Caco-2 (cell line): Measurements from ENCODE around the gene ACSL5. TPM values are rescaled to one million over a fixed set of nuclear protein-coding genes. Genes with fewer than 3 reads are reported as not detected.
A peak's percentile ranks its signal among the peaks of the same experiment; 100 is the strongest.

Experiments used
- BruUV-seq: library from RNA; stranded (reverse); fragments of 400-500 nt; replicated peaks from 2 replicates; lab custom pipeline; 2021; lab: Mats Ljungman, UMichigan
- CTCF ChIA-PET: fragments of 300-600 bp; sonication (Branson Sonifier 250); formaldehyde crosslinking; loops from one replicate; lab custom pipeline; 2022; ENCODE audit warnings: antibody characterized with exemption; lab: Charles Lee
- POLR2A ChIA-PET: fragments of 300-600 bp; sonication (Branson Sonifier 250); formaldehyde crosslinking; loops from one replicate; lab custom pipeline; 2022; ENCODE audit warnings: antibody characterized with exemption; lab: Charles Lee
- DNase-seq, 2 experiments: peaks; one replicate each; pipeline versions ENCODE4 v3.0.0 to v3.0.0-alpha.2; 2020 to 2022
- H3K27me3 ChIP-seq: replicated peaks from 2 replicates; pipeline ENCODE4 v1.6.0; 2011; ENCODE audit warnings: low read length; ENCODE audit not compliant: control insufficient read depth, insufficient read depth
- H3K36me3 ChIP-seq: 2 replicates; pipeline ENCODE4 v1.5.1; 2011; ENCODE audit warnings: low read length; ENCODE audit not compliant: control insufficient read depth, insufficient read depth
- H3K4me1 ChIP-seq: fragments of 250-450 bp; sonication (Bioruptor Pico); 2 replicates; pipeline ENCODE4 v1.5.1; 2020; ENCODE audit warnings: mild to moderate bottlenecking
- H3K4me3 ChIP-seq: 2 replicates; pipeline ENCODE4 v1.5.1; 2011; ENCODE audit warnings: low read depth, mild to moderate bottlenecking, control low read depth, low read length
- H3K9me3 ChIP-seq: fragments of 250-450 bp; sonication (Bioruptor Pico); 2 replicates; pipeline ENCODE4 v1.5.1; 2020; ENCODE audit warnings: mild to moderate bottlenecking, moderate library complexity
- H3K27ac Mint-ChIP-seq: one replicate; pipeline ENCODE4 v1.8.0; 2022; ENCODE audit warnings: mixed read lengths; ENCODE audit not compliant: unreplicated experiment
- H3K27me3 Mint-ChIP-seq: one replicate; pipeline ENCODE4 v1.8.0; 2022; ENCODE audit warnings: mixed read lengths; ENCODE audit not compliant: insufficient read depth, unreplicated experiment
- H3K36me3 Mint-ChIP-seq: one replicate; pipeline ENCODE4 v1.8.0; 2022; ENCODE audit warnings: mild to moderate bottlenecking, mixed read lengths; ENCODE audit not compliant: insufficient read depth, unreplicated experiment
- H3K4me1 Mint-ChIP-seq: one replicate; pipeline ENCODE4 v1.8.0; 2022; ENCODE audit warnings: low read depth, mixed read lengths; ENCODE audit not compliant: unreplicated experiment
- H3K4me3 Mint-ChIP-seq: one replicate; pipeline ENCODE4 v1.8.0; 2022; ENCODE audit warnings: mild to moderate bottlenecking, moderate library complexity, mixed read lengths; ENCODE audit not compliant: unreplicated experiment
- H3K9me3 Mint-ChIP-seq: one replicate; pipeline ENCODE4 v1.8.0; 2022; ENCODE audit warnings: mixed read lengths; ENCODE audit not compliant: unreplicated experiment
- intact Hi-C: fragments of 100-400 bp; cut with micrococcal nuclease; formaldehyde crosslinking; loops from one replicate; pipeline ENCODE4 v1.10.0; 2022; ENCODE audit not compliant: unreplicated experiment
- total RNA-seq: library from RNA; stranded (reverse); gene quantifications from 2 replicates; pipeline ENCODE4 v1.2.3, GENCODE V29; 2022
- TF ChIP-seq, protein P1 (sequence below), 2 experiments: fragments of 200-600 bp in 1 of 2; IDR thresholded peaks; 1 replicate in 1 of 2; 2 replicates in 1 of 2; pipeline versions ENCODE4 v1.5.1 to v1.8.0; 2011 to 2022; ENCODE audit warnings: antibody characterized with exemption in 1 of 2, control low read depth in 1 of 2, inconsistent platforms in 1 of 2, low read depth in 1 of 2, low read length in 1 of 2, mild to moderate bottlenecking in 1 of 2, moderate library complexity in 1 of 2; ENCODE audit not compliant: insufficient read depth in 1 of 2, severe bottlenecking in 1 of 2, unreplicated experiment in 1 of 2

ACSL5 gene
- total RNA-seq, 1 experiment from 2014 or later: 46.6 TPM

DNA sequence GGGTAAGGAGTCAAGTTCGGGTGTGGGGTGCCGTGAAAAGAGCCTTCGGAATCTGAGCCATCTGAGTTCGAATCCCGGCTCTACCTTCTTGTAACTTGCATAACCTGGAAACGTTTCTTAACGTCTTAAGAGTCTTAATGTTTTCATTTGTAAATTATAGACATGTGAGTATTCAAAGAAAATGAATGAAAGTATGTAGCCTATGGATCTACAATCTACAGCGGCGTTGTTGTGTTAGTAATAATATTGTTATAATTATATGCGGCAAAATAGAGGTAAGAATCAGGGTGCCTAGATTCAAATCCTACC lies 73.7 kb downstream of the ACSL5 start:
- TF ChIP-seq, protein P1, sequence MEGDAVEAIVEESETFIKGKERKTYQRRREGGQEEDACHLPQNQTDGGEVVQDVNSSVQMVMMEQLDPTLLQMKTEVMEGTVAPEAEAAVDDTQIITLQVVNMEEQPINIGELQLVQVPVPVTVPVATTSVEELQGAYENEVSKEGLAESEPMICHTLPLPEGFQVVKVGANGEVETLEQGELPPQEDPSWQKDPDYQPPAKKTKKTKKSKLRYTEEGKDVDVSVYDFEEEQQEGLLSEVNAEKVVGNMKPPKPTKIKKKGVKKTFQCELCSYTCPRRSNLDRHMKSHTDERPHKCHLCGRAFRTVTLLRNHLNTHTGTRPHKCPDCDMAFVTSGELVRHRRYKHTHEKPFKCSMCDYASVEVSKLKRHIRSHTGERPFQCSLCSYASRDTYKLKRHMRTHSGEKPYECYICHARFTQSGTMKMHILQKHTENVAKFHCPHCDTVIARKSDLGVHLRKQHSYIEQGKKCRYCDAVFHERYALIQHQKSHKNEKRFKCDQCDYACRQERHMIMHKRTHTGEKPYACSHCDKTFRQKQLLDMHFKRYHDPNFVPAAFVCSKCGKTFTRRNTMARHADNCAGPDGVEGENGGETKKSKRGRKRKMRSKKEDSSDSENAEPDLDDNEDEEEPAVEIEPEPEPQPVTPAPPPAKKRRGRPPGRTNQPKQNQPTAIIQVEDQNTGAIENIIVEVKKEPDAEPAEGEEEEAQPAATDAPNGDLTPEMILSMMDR (IDR thresholded peaks at IDR 0.05; ENCODE audit: insufficient read depth in 1 of 2, low read depth in 1 of 2, low read length in 1 of 2, severe bottlenecking in 1 of 2, unreplicated experiment in 1 of 2): no peak
- no peaks in the 10 kb centered on the region for H3K9me3 ChIP-seq
- H3K27me3 ChIP-seq: no peaks in the 10 kb centered on the region
- CTCF ChIA-PET: interaction anchor here (0.7 to 1.0 kb wide), 2 partner anchors 13 to 1587 kb away, joined by 3 to 4 read pairs; no protein-coding TSS in a partner anchor
- H3K4me3 ChIP-seq: peak overlapping the region; percentile 81
- no peak for DNase-seq
- no peaks in the 10 kb centered on the region for H3K36me3 ChIP-seq
- Mint-ChIP-seq H3K27me3 (no peaks in the 10 kb centered on the region), H3K4me3 (peak overlapping the region; percentile 94), H3K9me3 (no peaks in the 10 kb centered on the region), H3K27ac (peak overlapping the region; percentile 88), H3K4me1 (no peaks in the 10 kb centered on the region), H3K36me3 (peaks cover 16% of the 10 kb centered on the region)
- peaks cover 7% of the 10 kb centered on the region; the same call in 1 of the 2 replicates for H3K4me1 ChIP-seq
- BruUV-seq: TSS peak; percentile 62
- POLR2A ChIA-PET: interaction anchor here (0.7 to 1.1 kb wide), 3 partner anchors 24 to 268 kb away, joined by 3 to 4 read pairs (median 3); no protein-coding TSS in a partner anchor
- intact Hi-C loops: loop anchor here (2.0 kb wide), 1 partner anchor 25 kb away; no protein-coding TSS in a partner anchor

DNA sequence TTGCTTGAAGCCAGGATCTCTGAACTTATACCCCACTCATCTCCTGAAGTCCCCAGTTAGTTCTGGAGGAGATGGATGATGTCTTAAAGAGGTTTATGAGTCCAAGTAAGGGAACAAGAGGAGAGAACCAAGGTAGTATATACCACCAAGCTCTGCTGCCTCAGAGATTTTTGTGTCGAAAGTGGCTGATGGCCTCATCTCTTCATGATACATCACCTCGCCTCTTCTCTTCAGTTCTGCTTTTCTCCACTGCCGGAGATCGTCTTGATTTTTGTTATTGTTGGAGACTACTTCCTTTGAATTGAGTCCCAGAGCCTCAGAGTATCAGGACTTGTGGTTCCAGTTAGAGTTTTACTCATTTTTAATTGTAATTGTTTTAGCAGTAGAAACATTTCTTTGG lies 75.0 kb downstream of the ACSL5 start:
- Histone ChIP-seq H3K4me1 (peaks cover 13% of the 10 kb centered on the region; the same call in 1 of the 2 replicates), H3K36me3 (no peaks in the 10 kb centered on the region), H3K9me3 (0 out of 2 replicates have a peak, but pooled peaks cover 4% of the 10 kb centered on the region), H3K27me3 (no peaks in the 10 kb centered on the region), H3K4me3 (no peak overlapping the region)
- H3K9me3 Mint-ChIP-seq: no peaks in the 10 kb centered on the region
- H3K4me3 Mint-ChIP-seq: peak overlapping the region; percentile 94
- intact Hi-C loops: no loop called here
- POLR2A ChIA-PET: no interaction called here
- no TSS peak for BruUV-seq
- H3K36me3 Mint-ChIP-seq: peaks cover 16% of the 10 kb centered on the region
- CTCF ChIA-PET: no interaction called here
- TF ChIP-seq, protein P1 (IDR thresholded peaks at IDR 0.05; ENCODE audit: insufficient read depth in 1 of 2, low read depth in 1 of 2, low read length in 1 of 2, severe bottlenecking in 1 of 2, unreplicated experiment in 1 of 2): no peak
- H3K27ac Mint-ChIP-seq: peak overlapping the region; percentile 18
- H3K4me1 Mint-ChIP-seq: no peaks in the 10 kb centered on the region
- no peak for DNase-seq
- no peaks in the 10 kb centered on the region for H3K27me3 Mint-ChIP-seq

DNA sequence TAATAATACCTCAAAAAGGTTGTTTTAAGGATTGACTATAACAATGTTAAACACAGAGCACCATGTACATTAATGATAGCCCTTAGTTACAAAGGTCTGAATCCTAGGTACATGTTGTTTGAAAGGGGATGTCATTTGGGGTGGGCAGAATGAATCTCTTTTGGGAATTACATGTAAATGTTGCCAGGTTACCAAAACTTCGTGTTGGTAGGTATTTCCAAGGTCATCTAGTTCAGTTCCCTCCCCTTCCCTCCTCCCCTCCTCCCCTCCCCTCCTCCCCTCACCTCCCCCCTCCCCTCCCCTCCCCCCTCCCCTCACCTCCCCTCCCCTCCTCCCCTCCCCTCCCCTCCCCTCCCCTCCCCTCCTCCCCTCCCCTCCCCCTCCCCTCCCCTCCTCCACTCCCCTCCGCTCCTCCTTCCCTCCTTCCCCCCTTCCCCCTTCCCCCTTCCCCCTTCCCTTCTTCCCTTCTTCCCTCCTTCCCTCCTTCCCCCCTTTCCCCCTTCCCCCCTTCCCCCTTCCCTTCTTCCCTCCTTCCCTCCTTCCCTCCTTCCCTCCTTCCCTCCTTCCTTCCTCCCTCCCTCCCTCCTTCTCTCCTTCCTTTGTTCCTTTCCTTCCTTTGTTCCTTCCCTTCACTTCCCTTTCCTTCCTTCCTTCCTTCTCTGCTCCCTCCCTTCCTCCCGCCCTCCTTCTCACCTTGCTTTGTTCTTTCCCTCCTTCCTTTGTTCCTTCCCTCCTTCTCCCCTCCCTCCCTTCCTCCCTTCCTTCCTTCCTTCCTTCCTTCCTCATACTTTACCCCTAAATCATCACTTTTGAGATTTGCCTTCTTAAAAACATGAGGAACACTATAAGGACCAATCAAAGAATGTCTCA lies 81.2 kb downstream of the ACSL5 start:
- POLR2A ChIA-PET: no interaction called here
- Mint-ChIP-seq H3K27ac (no peak overlapping the region), H3K27me3 (no peaks in the 10 kb centered on the region), H3K4me3 (no peak overlapping the region), H3K9me3 (no peaks in the 10 kb centered on the region), H3K36me3 (peaks cover 4% of the 10 kb centered on the region), H3K4me1 (no peaks in the 10 kb centered on the region)
- Histone ChIP-seq H3K36me3 (no peaks in the 10 kb centered on the region), H3K27me3 (no peaks in the 10 kb centered on the region), H3K4me3 (no peak overlapping the region), H3K4me1 (0 out of 2 replicates have a peak, but pooled peaks cover 5% of the 10 kb centered on the region), H3K9me3 (0 out of 2 replicates have a peak, but pooled peaks cover 4% of the 10 kb centered on the region)
- DNase-seq: no peak
- CTCF ChIA-PET: interaction anchor here (0.6 kb wide), 1 partner anchor 1469 kb away, joined by 8 read pairs; no protein-coding TSS in a partner anchor
- intact Hi-C loops: no loop called here
- TF ChIP-seq, protein P1 (IDR thresholded peaks at IDR 0.05; ENCODE audit: insufficient read depth in 1 of 2, low read depth in 1 of 2, low read length in 1 of 2, severe bottlenecking in 1 of 2, unreplicated experiment in 1 of 2): no peak
- BruUV-seq: no TSS peak
